ENCODE data around the gene CNR2.

GRCh38 chr1:23923592-23924499, 10.7 kb upstream of the CNR2 start:
- TF ChIP-seq CTCF (IDR thresholded peaks at IDR 0.05), result no peak
- TF ChIP-seq POLR2A (IDR thresholded peaks at IDR 0.05), result no peak

All from body of pancreas (tissue), 4 donors.